GM18502 (cell line): Measurements from ENCODE around the gene ZNF80.

Experiments used
- ATAC-seq: cut with Tn5 transposase; IDR thresholded peaks from one replicate; pipeline ENCODE4 v1.9.1; 2021; ENCODE audit warnings: mild to moderate bottlenecking; ENCODE audit not compliant: unreplicated experiment, poor library complexity

ZNF80 gene

GRCh38 chr3:114221165-114221880, 16.1 kb downstream of the ZNF80 start:
- ATAC-seq: peak; percentile 37

GRCh38 chr3:114219741-114220140, 17.6 kb downstream of the ZNF80 start:
- ATAC-seq: no peak

- ATAC-seq: no peak
Measured at GRCh38 chr3:114218578-114219185, 18.7 kb downstream of the ZNF80 start.

GRCh38 chr3:114218006-114218405, 19.4 kb downstream of the ZNF80 start:
- ATAC-seq: no peak

- ATAC-seq: no peak
Measured at GRCh38 chr3:114217266-114217665, 20.1 kb downstream of the ZNF80 start.

- ATAC-seq: no peak
Measured at GRCh38 chr3:114216186-114216970, 21.0 kb downstream of the ZNF80 start.

GRCh38 chr3:114214542-114215341, 22.6 kb downstream of the ZNF80 start:
- ATAC-seq: peak; percentile 32

- ATAC-seq: peak; percentile 86
Measured at GRCh38 chr3:114213627-114214541, 23.5 kb downstream of the ZNF80 start.

GRCh38 chr3:114213292-114213626, 24.1 kb downstream of the ZNF80 start:
- peak; percentile 18 for ATAC-seq

- ATAC-seq: no peak
Measured at GRCh38 chr3:114212646-114213045, 24.7 kb downstream of the ZNF80 start.

- peak; percentile 96 for ATAC-seq
Measured at GRCh38 chr3:114207768-114208167, 29.6 kb downstream of the ZNF80 start.

GRCh38 chr3:114206342-114206741, 31.0 kb downstream of the ZNF80 start:
- no peak for ATAC-seq

- no peak for ATAC-seq
Measured at GRCh38 chr3:114205541-114205940, 31.8 kb downstream of the ZNF80 start.

GRCh38 chr3:114194750-114195149, 42.6 kb downstream of the ZNF80 start:
- no peak for ATAC-seq

- ATAC-seq: no peak
Measured at GRCh38 chr3:114192136-114192535, 45.2 kb downstream of the ZNF80 start.

GRCh38 chr3:114186501-114186900, 50.9 kb downstream of the ZNF80 start:
- no peak for ATAC-seq
